Astrocyte (in vitro differentiated cells and primary cell): Measurements from ENCODE around the gene AHCY. TPM values are rescaled to one million over a fixed set of nuclear protein-coding genes. Genes with fewer than 3 reads are reported as not detected.
"Not testable (repeated sequence)": the region's sequence is repeated elsewhere in the genome, so short reads cannot be mapped to it uniquely, and the experiment has no call there.

Source experiments
- DNase-seq: peaks from one replicate; pipeline ENCODE4 v3.0.0-alpha.2; 2010; ENCODE audit warnings: low read depth
- FAIRE-seq: peaks from 2 replicates; lab custom pipeline; 2011; peaks lifted over from hg19 to GRCh38; lab: Jason Lieb, UNC
- H2AFZ ChIP-seq: 2 replicates; pipeline ENCODE4 v1.6.0; 2012; ENCODE audit warnings: low read depth, low read length, inconsistent platforms
- H3K27ac ChIP-seq: 2 replicates; pipeline ENCODE4 v1.5.1; 2011; ENCODE audit warnings: low read depth, low read length, inconsistent platforms
- H3K27me3 ChIP-seq: 2 replicates; pipeline ENCODE4 v1.6.0; 2011; ENCODE audit warnings: low read length, inconsistent platforms; ENCODE audit not compliant: insufficient read depth
- H3K36me3 ChIP-seq: 2 replicates; pipeline ENCODE4 v1.5.1; 2011; ENCODE audit warnings: low read length, inconsistent platforms; ENCODE audit not compliant: insufficient read depth
- H3K4me1 ChIP-seq: 2 replicates; pipeline ENCODE4 v1.5.1; 2011; ENCODE audit warnings: low read length, inconsistent platforms; ENCODE audit not compliant: insufficient read depth
- H3K4me2 ChIP-seq: 2 replicates; pipeline ENCODE4 v1.6.0; 2012; ENCODE audit warnings: low read length, inconsistent platforms
- H3K4me3 ChIP-seq: 2 replicates; pipeline ENCODE4 v1.5.1; 2011; ENCODE audit warnings: low read depth, mild to moderate bottlenecking, low read length, inconsistent platforms; ENCODE audit not compliant: insufficient read depth
- H3K79me2 ChIP-seq: 2 replicates; pipeline ENCODE4 v1.6.0; 2012; ENCODE audit warnings: mild to moderate bottlenecking, low read length, inconsistent platforms; ENCODE audit not compliant: insufficient read depth
- H3K9ac ChIP-seq: 2 replicates; pipeline ENCODE4 v1.6.0; 2012; ENCODE audit warnings: mild to moderate bottlenecking, low read length, inconsistent platforms
- H3K9me3 ChIP-seq: 2 replicates; pipeline ENCODE4 v1.5.1; 2012; ENCODE audit warnings: low read depth, mild to moderate bottlenecking, low read length, inconsistent platforms; ENCODE audit not compliant: insufficient read depth
- H4K20me1 ChIP-seq: 2 replicates; pipeline ENCODE4 v1.6.0; 2012; ENCODE audit warnings: low read length, inconsistent platforms; ENCODE audit not compliant: insufficient read depth
- H3K27ac Mint-ChIP-seq: one replicate; pipeline ENCODE4 v1.8.0; 2021; ENCODE audit warnings: mild to moderate bottlenecking, mixed read lengths; ENCODE audit not compliant: unreplicated experiment
- H3K27me3 Mint-ChIP-seq: one replicate; pipeline ENCODE4 v1.8.0; 2021; ENCODE audit warnings: low read depth, mixed read lengths; ENCODE audit not compliant: unreplicated experiment
- H3K36me3 Mint-ChIP-seq: one replicate; pipeline ENCODE4 v1.8.0; 2021; ENCODE audit warnings: low read depth, mixed read lengths; ENCODE audit not compliant: unreplicated experiment
- H3K4me1 Mint-ChIP-seq: one replicate; pipeline ENCODE4 v1.8.0; 2021; ENCODE audit warnings: low read depth, mixed read lengths; ENCODE audit not compliant: unreplicated experiment
- H3K4me3 Mint-ChIP-seq: one replicate; pipeline ENCODE4 v1.8.0; 2021; ENCODE audit warnings: mild to moderate bottlenecking, moderate library complexity, mixed read lengths; ENCODE audit not compliant: unreplicated experiment
- H3K9me3 Mint-ChIP-seq: one replicate; pipeline ENCODE4 v1.8.0; 2021; ENCODE audit warnings: mild to moderate bottlenecking, mixed read lengths; ENCODE audit not compliant: unreplicated experiment
- CTCF ChIP-seq: IDR thresholded peaks from 2 replicates; pipeline ENCODE4 v1.5.1; 2011; ENCODE audit warnings: low read depth, mild to moderate bottlenecking, inconsistent platforms, low read length, moderate library complexity; ENCODE audit not compliant: insufficient read depth
- EZH2 ChIP-seq: IDR thresholded peaks from 2 replicates; pipeline ENCODE4 v1.6.1; 2012; ENCODE audit warnings: mild to moderate bottlenecking, low read length, inconsistent platforms; ENCODE audit not compliant: insufficient read depth
- total RNA-seq: library from RNA; stranded (reverse); gene quantifications from 2 replicates; pipeline ENCODE4 v1.2.1, GENCODE V29; 2021

The AHCY gene
- total RNA-seq, 1 donor from 2014 or later, result 203 TPM

GRCh38 chr20:34290471-34290870 lies 12.7 kb downstream of the AHCY start:
- no peak for TF ChIP-seq EZH2
- no peak for TF ChIP-seq CTCF
- H3K9me3 Mint-ChIP-seq, result no peaks in the 10 kb centered on the region

GRCh38 chr20:34287500-34287899 lies 15.7 kb downstream of the AHCY start:
- H3K36me3 Mint-ChIP-seq, result peaks cover 40% of the 10 kb centered on the region

More at GRCh38 chr20:34290471-34290870, 12.7 kb downstream of the AHCY start:
- Histone ChIP-seq H3K4me1 (no peaks in the 10 kb centered on the region), H3K4me2 (no peak overlapping the region), H3K79me2 (peaks cover 2% of the 10 kb centered on the region), H3K27me3 (no peaks in the 10 kb centered on the region), H3K9ac (no peak overlapping the region), H3K4me3 (no peak overlapping the region), H2AFZ (no peak overlapping the region), H3K9me3 (no peaks in the 10 kb centered on the region), H3K27ac (no peak overlapping the region), H4K20me1 (peaks cover 32% of the 10 kb centered on the region), H3K36me3 (peaks cover 10% of the 10 kb centered on the region)
- H3K27me3 Mint-ChIP-seq, result no peaks in the 10 kb centered on the region
- H3K4me3 Mint-ChIP-seq, result no peak overlapping the region
- DNase-seq, result no peak
- no peak for FAIRE-seq
- peaks cover 50% of the 10 kb centered on the region for H3K36me3 Mint-ChIP-seq
- H3K27ac Mint-ChIP-seq, result no peak overlapping the region
- H3K4me1 Mint-ChIP-seq, result no peaks in the 10 kb centered on the region

DNA sequence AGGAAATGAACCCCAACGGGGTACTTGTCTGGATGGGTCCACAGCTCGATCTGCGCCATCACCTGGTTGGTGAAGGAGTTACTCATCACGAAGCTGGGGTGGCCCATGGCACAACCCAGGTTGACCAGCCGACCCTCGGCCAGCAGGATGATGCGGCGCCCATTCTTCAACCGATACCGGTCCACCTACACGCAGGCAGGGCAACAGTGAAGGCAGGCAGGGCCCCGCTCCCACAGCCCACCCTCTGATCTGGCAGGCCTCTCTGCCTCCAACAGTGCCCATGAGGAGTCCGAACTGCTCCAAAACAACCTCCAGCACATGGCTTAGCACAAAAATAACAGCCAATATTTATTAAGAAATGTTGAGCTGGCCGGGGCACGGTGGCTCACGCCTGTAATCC lies 17.7 kb downstream of the AHCY start:
- FAIRE-seq, result no peak
- Histone ChIP-seq H3K9me3 (no peaks in the 10 kb centered on the region), H3K27me3 (no peaks in the 10 kb centered on the region), H3K4me3 (no peak overlapping the region), H4K20me1 (peaks cover 4% of the 10 kb centered on the region), H3K4me1 (no peaks in the 10 kb centered on the region), H3K9ac (no peak overlapping the region), H3K27ac (no peak overlapping the region), H2AFZ (no peak overlapping the region), H3K79me2 (no peaks in the 10 kb centered on the region), H3K4me2 (no peak overlapping the region), H3K36me3 (peaks cover 29% of the 10 kb centered on the region)
- DNase-seq, result no peak
- Mint-ChIP-seq H3K36me3 (peaks cover 40% of the 10 kb centered on the region), H3K4me1 (no peaks in the 10 kb centered on the region), H3K9me3 (no peaks in the 10 kb centered on the region), H3K27me3 (no peaks in the 10 kb centered on the region), H3K4me3 (no peak overlapping the region), H3K27ac (no peak overlapping the region)
- TF ChIP-seq CTCF, result no peak
- no peak for TF ChIP-seq EZH2

More at GRCh38 chr20:34287500-34287899, 15.7 kb downstream of the AHCY start:
- H3K9ac ChIP-seq, DNase-seq, H3K79me2 ChIP-seq, H3K27me3 Mint-ChIP-seq, H3K9me3 Mint-ChIP-seq, H3K4me2 ChIP-seq, FAIRE-seq, H3K27ac Mint-ChIP-seq, H3K9me3 ChIP-seq, H4K20me1 ChIP-seq, H3K27ac ChIP-seq, H3K27me3 ChIP-seq, H3K4me1 Mint-ChIP-seq, H3K4me1 ChIP-seq, H3K4me3 ChIP-seq, H2AFZ ChIP-seq: not testable (repeated sequence)
- peak overlapping the region; percentile 22 for H3K4me3 Mint-ChIP-seq
- peaks cover 23% of the 10 kb centered on the region for H3K36me3 ChIP-seq
